Right lobe of liver (tissue), 6 donors: ENCODE measurements around the gene SPNS2. TPM values are rescaled to one million over a fixed set of nuclear protein-coding genes. Genes with fewer than 3 reads are reported as not detected.

ENCODE experiments used
- ATAC-seq, 4 donors: fragments of 200-7000 bp; cut with Tn5 transposase; one replicate each; pipeline ENCODE4 v1.9.1; 2020; ENCODE audit warnings: mild to moderate bottlenecking in 4 of 4, moderate library complexity in 4 of 4
- DNase-seq, 3 donors: peaks; one replicate each; pipeline ENCODE4 v3.0.0-alpha.2; 2020
- H3K27ac ChIP-seq, 3 donors: fragments of 200-600 bp; one replicate each; pipeline ENCODE4 v1.8.0; 2022
- H3K27me3 ChIP-seq, 2 donors: fragments of 200-600 bp; one replicate each; pipeline ENCODE4 v1.8.0; 2022
- H3K36me3 ChIP-seq, 4 donors: fragments of 200-600 bp; sonication (generic) in 1 of 4; one replicate each; pipeline versions ENCODE4 v1.5.1 to v1.8.0; 2017 to 2022; ENCODE audit warnings: control low read depth in 1 of 4
- H3K4me1 ChIP-seq, 4 donors: fragments of 200-600 bp; sonication (generic) in 1 of 4; one replicate each; pipeline versions ENCODE4 v1.5.1 to v1.8.0; 2017 to 2022; ENCODE audit warnings: control low read depth in 1 of 4
- H3K4me3 ChIP-seq, 3 donors: fragments of 200-600 bp; one replicate each; pipeline ENCODE4 v1.8.0; 2022
- H3K9me3 ChIP-seq, 4 donors: fragments of 200-600 bp; sonication (generic) in 1 of 4; one replicate each; pipeline versions ENCODE4 v1.5.1 to v1.8.0; 2017 to 2022; ENCODE audit warnings: control low read depth in 1 of 4
- CTCF ChIP-seq, 4 donors: fragments of 200-600 bp in 3 of 4; fragments of 450-650 bp in 1 of 4; IDR thresholded peaks; one replicate each; pipeline versions ENCODE4 v1.5.1 to v1.8.0; 2016 to 2022; ENCODE audit warnings: antibody characterized with exemption in 4 of 4, mild to moderate bottlenecking in 2 of 4
- POLR2A ChIP-seq: fragments of 450-650 bp; IDR thresholded peaks from one replicate; pipeline ENCODE4 v1.6.1; 2017; ENCODE audit warnings: antibody characterized with exemption, mild to moderate bottlenecking
- whole genome bisulfite sequencing: methylation state at CpG from one replicate; pipeline ENCODE4 v1.1.6; 2018; ENCODE audit warnings: low coverage, low lambda C conversion rate; ENCODE audit not compliant: insufficient coverage; ENCODE audit errors: missing lambda C conversion rate; 5-methylcytosine and 5-hydroxymethylcytosine counted together
- intact Hi-C, 2 donors: fragments of 100-400 bp; cut with DNase I; formaldehyde crosslinking; loops; one replicate each; pipeline versions ENCODE4 v1.11.2 to v1.14.1; 2022
- total RNA-seq, 6 experiments: library from RNA; depleted of rRNA in 2 of 6; stranded (reverse); fragments of >200 nt in 2 of 6; fragmentation: NEBNext Ultra II Directional in 3 of 6; extraction: Animal tissue kit (Norgen Biotek cat#: 25700) in 3 of 6; gene quantifications; one replicate each; pipeline versions ENCODE4 v1.1.0 to v1.2.4, GENCODE V29; 2016 to 2023
- donor health status: DM: no; HTN: yes; CAD: no.
- donor health status: DM: no; HTN: no; CAD: no.
- donor health status: DM: no; HTN: no; CAD: no.
- donor health status: DM: no; HTN: yes; CAD: no.
- donor health status: DM: no; HTN: yes; CAD: no.

The SPNS2 gene
- total RNA-seq, 6 experiments from 2014 or later, result 3.0 to 12.4 (median 7.3) TPM

- TF ChIP-seq CTCF (IDR thresholded peaks at IDR 0.05) (no peak), POLR2A (no peak)
- peak in 3 of 4 donors; percentile 12 to 23 (median 19) for ATAC-seq
Observed at GRCh38 chr17:4492721-4493561, 5.7 kb upstream of the SPNS2 start.

GRCh38 chr17:4497101-4497824, 1.4 kb upstream of the SPNS2 start:
- ATAC-seq, result peak; percentile 77 to 78 (median 78)
- intact Hi-C loops, result no loop called here
- TF ChIP-seq POLR2A (peak; percentile 65), CTCF (IDR thresholded peaks at IDR 0.05) (no peak)
- DNase-seq, result peak; percentile 83 to 90 (median 89)
- Histone ChIP-seq H3K9me3 (no peaks in the 10 kb centered on the region), H3K27me3 (no peaks in the 10 kb centered on the region), H3K36me3 (no peaks in the 10 kb centered on the region), H3K4me3 (peak overlapping the region in 2 of 3 donors; percentile 52 to 59), H3K4me1 (peaks cover 0 to 15% (median 4%) of the 10 kb centered on the region in 4 donors), H3K27ac (peak overlapping the region; percentile 65 to 86 (median 82))
- 28% methylated on average over 22 of the region's 23 CpGs for WGBS

More at GRCh38 chr17:4492721-4493561, 5.7 kb upstream of the SPNS2 start:
- DNase-seq, result peak in 1 of 3 donors; percentile 34
- H3K27me3 ChIP-seq, result no peaks in the 10 kb centered on the region
- intact Hi-C loops, result no loop called here
- 50% methylated on average over 12 of the region's 20 CpGs for WGBS
- H3K4me1 ChIP-seq, result peaks cover 0 to 9% (median 2%) of the 10 kb centered on the region in 4 donors
- no peaks in the 10 kb centered on the region for H3K9me3 ChIP-seq
- H3K36me3 ChIP-seq, result no peaks in the 10 kb centered on the region
- no peak overlapping the region for H3K4me3 ChIP-seq
- H3K27ac ChIP-seq, result no peak overlapping the region

- ATAC-seq, result peak; percentile 16 to 22 (median 19)
Observed at GRCh38 chr17:4499431-4500190, 930 bp downstream of the SPNS2 start.

More at GRCh38 chr17:4499431-4500190, 930 bp downstream of the SPNS2 start:
- WGBS, result 0% methylated on average over 21 of the region's 53 CpGs
- Histone ChIP-seq H3K9me3 (no peaks in the 10 kb centered on the region), H3K4me3 (peak overlapping the region; percentile 39 to 59 (median 42)), H3K4me1 (peaks cover 0 to 15% (median 4%) of the 10 kb centered on the region in 4 donors), H3K36me3 (no peaks in the 10 kb centered on the region), H3K27me3 (no peaks in the 10 kb centered on the region), H3K27ac (peak overlapping the region in 1 of 3 donors; percentile 67)
- TF ChIP-seq POLR2A (no peak), CTCF (IDR thresholded peaks at IDR 0.05) (no peak)
- intact Hi-C loops, result loop anchor here in 1 of 2 donors (10.0 kb wide), 1 partner anchor 75 kb away; no protein-coding TSS in a partner anchor
- DNase-seq, result peak in 2 of 3 donors; percentile 56 to 68
